Transverse colon (tissue), 4 donors: ENCODE measurements around the gene PTGDR2. TPM values are rescaled to one million over a fixed set of nuclear protein-coding genes. Genes with fewer than 3 reads are reported as not detected.

Experiments
- DNase-seq: peaks from one replicate; pipeline ENCODE4 v3.0.0-alpha.2; 2019
- H3K27ac ChIP-seq, 4 donors: fragments of 200-600 bp; sonication (generic); 2 replicates each; pipeline ENCODE4 v1.5.1; 2016 to 2018; ENCODE audit warnings: inconsistent platforms in 4 of 4
- H3K27me3 ChIP-seq: fragments of 200-600 bp; sonication (generic); 2 replicates; pipeline ENCODE4 v1.5.1; 2017; ENCODE audit warnings: inconsistent platforms
- H3K36me3 ChIP-seq, 4 donors: fragments of 200-600 bp; sonication (generic); 2 replicates each; pipeline ENCODE4 v1.5.1; 2017 to 2019; ENCODE audit warnings: inconsistent platforms in 4 of 4
- H3K4me1 ChIP-seq, 4 donors: fragments of 200-600 bp; sonication (generic); 2 replicates each; pipeline ENCODE4 v1.5.1; 2017 to 2020; ENCODE audit warnings: inconsistent platforms in 4 of 4
- H3K4me3 ChIP-seq, 4 donors: fragments of 200-600 bp; sonication (generic); 1 replicate in 1 of 4; 2 replicates in 3 of 4; pipeline versions ENCODE4 v1.5.1 to v1.6.1; 2017 to 2019; ENCODE audit warnings: inconsistent platforms in 4 of 4
- H3K9me3 ChIP-seq, 2 donors: fragments of 200-600 bp; sonication (generic); 2 replicates each; pipeline ENCODE4 v1.5.1; 2017 to 2019; ENCODE audit warnings: inconsistent platforms in 2 of 2
- CTCF ChIP-seq, 5 experiments: fragments of 200-600 bp in 3 of 5; fragments of 450-650 bp in 2 of 5; sonication (generic) in 3 of 5; IDR thresholded peaks; 1 replicate in 2 of 5; 2 replicates in 3 of 5; pipeline ENCODE4 v1.5.1; 2016 to 2017; ENCODE audit warnings: antibody characterized with exemption in 5 of 5, inconsistent platforms in 3 of 5, mild to moderate bottlenecking in 2 of 5, moderate library complexity in 1 of 5
- EP300 ChIP-seq: sonication (generic); formaldehyde crosslinking; IDR thresholded peaks from one replicate; pipeline ENCODE4 v1.6.1; 2017; ENCODE audit warnings: antibody characterized with exemption, low read depth
- POLR2A ChIP-seq: fragments of 450-650 bp; IDR thresholded peaks from one replicate; pipeline ENCODE4 v1.6.1; 2016; ENCODE audit warnings: antibody characterized with exemption, mild to moderate bottlenecking, moderate library complexity
- POLR2AphosphoS5 ChIP-seq, 3 donors: sonication (generic); formaldehyde crosslinking; IDR thresholded peaks; one replicate each; pipeline ENCODE4 v1.6.1; 2016; ENCODE audit warnings: antibody characterized with exemption in 3 of 3
- WGBS, 2 donors: methylation state at CpG; one replicate each; pipeline ENCODE4 v1.1.5; 2018; ENCODE audit warnings: low coverage in 1 of 2; 5-methylcytosine and 5-hydroxymethylcytosine counted together
- in situ Hi-C, 4 donors: fragments of 200-750 bp; cut with MboI; loops; one replicate each; pipeline versions ENCODE4 v1.15.0 to v1.15.1; 2017; ENCODE audit warnings: low sequenced_read_pairs in 3 of 4, low pct_ligation_motif_present in 1 of 4, low pct_unique_long_range_greater_than_20kb in 1 of 4
- intact Hi-C: fragments of 100-400 bp; cut with DNase I; formaldehyde crosslinking; loops from one replicate; pipeline ENCODE4 v1.15.1; 2023; ENCODE audit warnings: low total_unique reads
- total RNA-seq, 4 donors: library from RNA; depleted of rRNA; stranded (reverse); fragments of >200 nt; gene quantifications; one replicate each; pipeline ENCODE4 v1.1.0, GENCODE V29; 2016

Gene PTGDR2
- total RNA-seq, 4 donors from 2014 or later, result 3.5 to 36.6 (median 4.5) TPM; not detected in 1

GRCh38 chr11:60878245-60879101 lies 22.7 kb upstream of the PTGDR2 start:
- DNase-seq, result no peak
- peak overlapping the region; percentile 54 to 60 (median 58) for H3K27ac ChIP-seq
- no peaks in the 10 kb centered on the region for H3K9me3 ChIP-seq
- in situ Hi-C loops, result no loop called here
- H3K36me3 ChIP-seq, result no peaks in the 10 kb centered on the region
- TF ChIP-seq CTCF (IDR thresholded peaks at IDR 0.05) (no peak), POLR2A (no peak), POLR2AphosphoS5 (IDR thresholded peaks at IDR 0.05) (no peak), EP300 (no peak)
- 64 to 70% methylated on average over 4 to 5 of the region's 5 CpGs for WGBS, 2 donors
- no peak overlapping the region for H3K4me3 ChIP-seq
- no peaks in the 10 kb centered on the region for H3K27me3 ChIP-seq
- peaks cover 0 to 6% (median 1%) of the 10 kb centered on the region in 4 donors for H3K4me1 ChIP-seq
- intact Hi-C loops, result no loop called here

- TF ChIP-seq EP300 (no peak), POLR2AphosphoS5 (IDR thresholded peaks at IDR 0.05) (no peak)
- Histone ChIP-seq H3K27ac (no peak overlapping the region), H3K4me3 (no peak overlapping the region), H3K4me1 (peaks cover 0 to 10% (median 1%) of the 10 kb centered on the region in 4 donors), H3K27me3 (no peaks in the 10 kb centered on the region), H3K9me3 (no peaks in the 10 kb centered on the region), H3K36me3 (no peaks in the 10 kb centered on the region)
- in situ Hi-C loops, result no loop called here
- intact Hi-C loops, result no loop called here
- no peak for DNase-seq
- WGBS, 2 donors, result 100% methylated on average over 2 of the region's 2 CpGs; no CpG with 5 or more reads in 1 of the 2 donors
These were observed 20.4 kb upstream of the PTGDR2 start for GRCh38 chr11:60876168-60876485.

GRCh38 chr11:60875366-60876167 lies 19.8 kb upstream of the PTGDR2 start:
- Histone ChIP-seq H3K27me3 (no peaks in the 10 kb centered on the region), H3K36me3 (no peaks in the 10 kb centered on the region), H3K27ac (no peak overlapping the region), H3K9me3 (no peaks in the 10 kb centered on the region), H3K4me3 (no peak overlapping the region), H3K4me1 (peaks cover 0 to 10% (median 1%) of the 10 kb centered on the region in 4 donors)
- no peak for TF ChIP-seq EP300
- TF ChIP-seq POLR2AphosphoS5 (IDR thresholded peaks at IDR 0.05), result no peak
- no peak for TF ChIP-seq POLR2A
- TF ChIP-seq CTCF (IDR thresholded peaks at IDR 0.05), result no peak
- intact Hi-C loops, result no loop called here
- in situ Hi-C loops, result no loop called here
- 73% methylated on average over 7 of the region's 7 CpGs; no CpG with 5 or more reads in 1 of the 2 donors for WGBS, 2 donors
- DNase-seq, result no peak

GRCh38 chr11:60874421-60875365 lies 18.9 kb upstream of the PTGDR2 start:
- H3K9me3 ChIP-seq, result no peaks in the 10 kb centered on the region
- peaks cover 0 to 10% (median 1%) of the 10 kb centered on the region in 4 donors for H3K4me1 ChIP-seq
- no peaks in the 10 kb centered on the region for H3K36me3 ChIP-seq
- no peak overlapping the region for H3K27ac ChIP-seq
- in situ Hi-C loops, result no loop called here
- H3K27me3 ChIP-seq, result no peaks in the 10 kb centered on the region
- H3K4me3 ChIP-seq, result no peak overlapping the region
- no peak for DNase-seq
- intact Hi-C loops, result no loop called here
- WGBS, 2 donors, result 84% methylated on average over 11 of the region's 13 CpGs; no CpG with 5 or more reads in 1 of the 2 donors
- TF ChIP-seq POLR2AphosphoS5 (IDR thresholded peaks at IDR 0.05) (no peak), POLR2A (no peak), EP300 (no peak), CTCF (IDR thresholded peaks at IDR 0.05) (no peak)
